ENCODE data around the gene AVPR1B.

- TF ChIP-seq CTCF (optimal IDR thresholded peaks at IDR 0.05 in 1 of 3, IDR thresholded peaks at IDR 0.05 in 1 of 3, conservative IDR thresholded peaks at IDR 0.05 in 1 of 3; ENCODE audit: extremely low read depth in 1 of 3, insufficient read depth in 2 of 3, low read length in 3 of 3), result no peak
- no peak for TF ChIP-seq EZH2 (IDR thresholded peaks at IDR 0.05; ENCODE audit: low read length)
Observed at GRCh38 chr1:206074839-206075238, 42.3 kb downstream of the AVPR1B start.
